ENCODE data around the gene PSMB3.
"Not testable (repeated sequence)": the region's sequence is repeated elsewhere in the genome, so short reads cannot be mapped to it uniquely, and the experiment has no call there.

Gene PSMB3

GRCh38 chr17:38750044-38750311, 2.6 kb upstream of the PSMB3 start:
- DNase-seq = no peak

- DNase-seq = no peak
Observed at GRCh38 chr17:38750312-38751121, 2.0 kb upstream of the PSMB3 start.

GRCh38 chr17:38751144-38751807, 1.3 kb upstream of the PSMB3 start:
- DNase-seq = no peak

GRCh38 chr17:38751808-38752307, 683 bp upstream of the PSMB3 start:
- peak; percentile 42 for DNase-seq

- no peak for DNase-seq
Observed at GRCh38 chr17:38753071-38753506, 548 bp downstream of the PSMB3 start.

- no peak for DNase-seq
Observed at GRCh38 chr17:38761612-38762011, 9.1 kb downstream of the PSMB3 start.

GRCh38 chr17:38762231-38762630, 9.7 kb downstream of the PSMB3 start:
- no peak for DNase-seq

- DNase-seq = no peak
Observed at GRCh38 chr17:38766341-38766740, 13.8 kb downstream of the PSMB3 start.

- DNase-seq = no peak
Observed at GRCh38 chr17:38768417-38768816, 15.9 kb downstream of the PSMB3 start.

- no peak for DNase-seq
Observed at GRCh38 chr17:38773258-38773657, 20.7 kb downstream of the PSMB3 start.

GRCh38 chr17:38777641-38778250, 25.2 kb downstream of the PSMB3 start:
- no peak for DNase-seq

GRCh38 chr17:38779965-38780752, 27.6 kb downstream of the PSMB3 start:
- DNase-seq = no peak

- DNase-seq = no peak
Observed at GRCh38 chr17:38783227-38783626, 30.7 kb downstream of the PSMB3 start.

- DNase-seq = no peak
Observed at GRCh38 chr17:38786372-38786771, 33.8 kb downstream of the PSMB3 start.

- not testable (repeated sequence) for DNase-seq
Observed at GRCh38 chr17:38787999-38788398, 35.5 kb downstream of the PSMB3 start.

- DNase-seq = no peak
Observed at GRCh38 chr17:38789185-38789584, 36.6 kb downstream of the PSMB3 start.

- DNase-seq = not testable (repeated sequence)
Observed at GRCh38 chr17:38790148-38790707, 37.7 kb downstream of the PSMB3 start.

GRCh38 chr17:38791162-38791561, 38.6 kb downstream of the PSMB3 start:
- DNase-seq = no peak

- DNase-seq = no peak
Observed at GRCh38 chr17:38794221-38794620, 41.7 kb downstream of the PSMB3 start.

GRCh38 chr17:38796451-38797157, 44.1 kb downstream of the PSMB3 start:
- DNase-seq = no peak

- DNase-seq = no peak
Observed at GRCh38 chr17:38797158-38797490, 44.6 kb downstream of the PSMB3 start.

GRCh38 chr17:38797828-38798227, 45.3 kb downstream of the PSMB3 start:
- no peak for DNase-seq

All from GF-D8 (cell line).